NCI-H2227 (cell line): ENCODE measurements around the gene ITIH5.

Experiments used
- DNase-seq: peaks from one replicate; lab custom pipeline; 2025; ENCODE audit not compliant: unreplicated experiment; lab: John Stamatoyannopoulos, UW

ITIH5 gene

DNA sequence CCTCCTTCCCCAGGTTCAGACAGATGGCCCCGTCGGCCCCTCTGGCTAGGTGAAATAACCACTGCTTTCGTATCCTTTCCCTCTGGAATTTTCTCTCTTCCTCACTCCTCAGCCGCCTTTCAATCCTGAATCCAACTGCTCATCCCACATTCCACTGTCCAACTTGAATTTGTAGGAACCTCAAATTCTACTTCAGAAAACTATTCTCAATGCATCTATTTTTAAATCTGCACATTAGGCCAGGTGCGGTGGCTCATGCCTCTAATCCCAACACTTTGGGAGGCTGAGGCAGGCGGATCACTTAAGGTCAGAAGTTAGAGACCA lies 78.9 kb downstream of the ITIH5 start:
- DNase-seq = no peak

DNA sequence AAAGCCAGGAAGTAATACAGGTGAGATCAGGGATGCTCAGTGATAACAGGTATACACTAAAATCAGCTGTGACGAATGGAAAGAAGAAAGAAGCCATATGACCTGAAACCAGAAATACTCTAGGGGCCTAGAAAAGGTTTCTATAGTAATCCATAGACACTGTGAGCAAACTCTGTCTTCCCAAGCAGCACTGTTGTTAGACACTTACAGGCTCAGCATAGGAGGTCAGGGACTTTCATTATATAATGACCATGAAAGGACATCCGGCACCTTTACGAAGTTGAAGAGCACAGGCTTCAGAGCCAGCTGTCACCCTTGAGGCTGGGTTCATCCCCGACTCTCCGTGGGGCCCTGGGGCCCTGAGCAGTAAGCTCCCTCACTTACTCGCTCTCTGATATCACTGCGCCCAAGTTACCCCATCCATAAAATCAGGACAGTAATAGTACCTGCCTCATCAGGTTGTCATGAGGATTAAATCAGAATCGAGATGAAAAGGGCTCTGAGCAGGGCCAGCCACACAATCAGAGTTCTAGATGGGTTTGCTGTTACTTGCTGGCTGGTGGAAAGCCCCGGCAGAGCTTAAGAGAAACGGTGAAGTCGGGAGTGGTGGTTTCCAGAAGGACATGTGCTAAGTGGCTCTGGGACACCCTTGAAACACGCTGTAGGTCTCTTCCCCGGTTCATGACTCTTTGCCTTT lies 79.5 kb downstream of the ITIH5 start:
- DNase-seq = no peak

DNA sequence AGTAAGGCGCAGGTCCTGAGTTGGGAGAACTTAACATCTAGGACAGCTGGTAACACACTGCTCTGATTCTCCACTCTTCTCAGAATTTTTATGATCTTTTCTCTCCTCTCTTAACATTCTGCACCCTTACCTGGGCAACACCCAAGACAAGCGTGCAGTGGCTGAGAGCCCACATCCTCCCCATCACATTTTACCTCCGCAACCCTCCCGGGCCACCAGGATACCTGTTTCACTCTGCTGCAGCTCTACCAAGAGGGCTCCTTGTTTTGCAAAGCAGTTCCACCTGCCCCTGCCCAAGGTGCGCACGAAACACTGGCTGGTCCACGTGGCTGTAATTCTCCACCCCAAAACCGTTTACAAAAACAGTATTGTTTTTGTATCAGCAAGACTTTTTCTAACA lies 81.5 kb downstream of the ITIH5 start:
- DNase-seq = no peak

DNA sequence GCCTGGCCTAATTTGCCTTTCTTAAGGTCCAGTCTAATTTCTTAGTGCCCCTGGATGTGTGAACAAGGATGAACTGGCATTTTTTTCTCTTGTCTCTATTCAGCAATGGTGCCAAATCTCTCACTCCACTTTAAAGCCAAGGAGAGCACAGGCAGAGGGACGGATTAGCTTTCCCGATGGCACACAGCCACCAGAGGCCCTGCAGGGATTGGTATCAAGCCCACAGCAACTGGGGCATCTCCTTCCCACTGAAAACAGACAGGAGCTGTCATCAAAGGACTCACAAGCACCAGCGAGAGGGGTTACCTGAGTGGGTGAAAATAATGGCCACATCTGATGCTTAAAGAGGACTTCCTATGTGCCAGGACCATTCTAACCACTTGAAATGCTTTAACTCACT lies 83.1 kb downstream of the ITIH5 start:
- no peak for DNase-seq

DNA sequence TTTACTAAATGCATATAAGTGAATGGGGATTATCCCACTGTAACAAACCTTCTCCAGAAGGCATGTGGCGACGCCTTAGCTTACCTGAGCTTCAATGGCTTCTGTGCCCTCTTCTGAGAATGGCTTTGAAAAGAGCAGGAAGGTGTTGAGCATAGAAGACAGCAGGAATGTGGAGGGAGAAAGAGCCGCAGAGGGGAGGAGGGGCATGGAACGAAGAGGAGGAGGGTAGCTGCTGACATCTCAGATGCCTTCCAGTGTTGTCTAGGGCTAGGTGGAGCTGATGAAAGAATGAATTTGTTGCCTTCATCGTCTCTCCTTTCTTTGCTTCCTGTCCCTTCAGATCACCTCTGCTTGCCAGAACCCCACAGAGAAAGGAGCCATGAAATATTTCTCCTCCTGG lies 86.2 kb downstream of the ITIH5 start:
- no peak for DNase-seq

DNA sequence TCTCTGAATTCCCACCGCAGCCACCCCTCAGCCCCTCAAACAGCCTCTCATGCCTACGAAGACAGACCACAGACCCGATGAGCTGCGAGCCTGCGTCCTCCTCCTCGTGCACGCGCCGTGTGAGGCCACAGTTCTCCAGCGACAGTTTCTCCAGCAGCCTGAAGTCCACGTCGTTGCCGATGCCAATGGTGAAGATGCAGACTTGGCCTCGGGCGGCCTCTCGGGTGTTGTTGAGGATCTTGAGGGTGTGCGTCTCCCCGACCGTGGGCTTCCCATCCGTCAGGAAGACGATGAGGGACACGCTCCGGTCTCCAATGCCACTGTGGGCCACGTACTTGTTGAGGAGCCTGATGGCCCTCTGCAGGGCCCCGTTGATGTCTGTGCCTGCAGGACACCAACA lies 87.1 kb downstream of the ITIH5 start:
- DNase-seq = no peak

DNA sequence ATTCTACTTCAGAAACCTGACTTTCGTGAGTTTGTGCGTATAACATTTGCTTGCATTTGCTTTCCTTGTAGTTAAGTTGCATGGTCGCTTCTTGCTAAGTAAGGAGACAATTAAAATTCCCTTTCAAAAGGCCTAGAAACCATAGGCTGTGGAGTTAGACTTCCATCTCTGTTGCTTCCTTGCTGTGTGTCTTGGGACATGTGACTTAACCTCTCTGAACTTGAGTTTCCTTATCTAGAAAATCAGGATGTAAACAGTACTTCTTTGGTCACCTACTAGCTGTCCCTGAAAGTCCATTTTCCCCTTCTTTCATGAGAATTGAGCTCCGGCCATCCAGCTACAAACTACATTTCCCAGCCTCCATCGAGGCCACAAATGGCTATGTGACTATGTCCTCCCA lies 89.2 kb downstream of the ITIH5 start:
- DNase-seq = no peak

DNA sequence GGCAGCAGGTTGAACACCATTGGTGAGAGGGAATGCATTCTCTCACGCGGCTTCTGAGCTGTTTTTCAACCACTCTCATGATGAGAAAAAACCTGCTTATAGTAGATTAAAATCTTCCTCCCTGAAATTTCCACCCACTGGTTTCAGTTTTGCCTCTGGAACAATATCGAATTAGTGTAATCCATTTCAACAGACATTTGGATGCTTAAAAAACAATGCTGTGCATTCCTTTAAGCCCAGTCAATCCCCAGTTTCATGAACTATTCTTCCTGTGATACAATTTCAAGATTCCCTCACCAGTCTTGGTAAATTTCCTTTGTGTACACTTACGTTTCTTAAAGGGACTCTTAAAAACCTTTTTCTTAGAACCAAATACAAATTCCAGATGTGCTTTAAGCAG lies 89.6 kb downstream of the ITIH5 start:
- no peak for DNase-seq

DNA sequence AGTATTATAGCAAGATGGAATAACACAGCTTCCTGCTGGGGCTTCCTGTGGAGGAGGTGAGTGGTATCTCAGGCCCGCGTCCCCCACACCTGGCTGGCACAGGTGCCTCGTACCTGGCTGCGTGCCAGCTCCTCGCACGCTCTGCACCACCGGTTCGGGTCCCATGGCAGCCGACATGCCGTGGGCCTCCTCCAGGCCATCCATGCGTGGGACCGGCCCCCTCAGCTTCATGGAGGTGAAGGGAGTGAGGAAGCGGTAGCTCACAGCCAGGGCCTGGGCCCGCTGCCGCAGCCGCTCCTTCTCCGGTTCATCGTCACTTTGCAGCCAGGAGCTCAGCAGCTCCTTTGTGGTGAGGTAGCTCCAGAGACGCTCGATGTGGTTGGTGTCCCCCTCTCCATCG lies 90.4 kb downstream of the ITIH5 start:
- DNase-seq = no peak

DNA sequence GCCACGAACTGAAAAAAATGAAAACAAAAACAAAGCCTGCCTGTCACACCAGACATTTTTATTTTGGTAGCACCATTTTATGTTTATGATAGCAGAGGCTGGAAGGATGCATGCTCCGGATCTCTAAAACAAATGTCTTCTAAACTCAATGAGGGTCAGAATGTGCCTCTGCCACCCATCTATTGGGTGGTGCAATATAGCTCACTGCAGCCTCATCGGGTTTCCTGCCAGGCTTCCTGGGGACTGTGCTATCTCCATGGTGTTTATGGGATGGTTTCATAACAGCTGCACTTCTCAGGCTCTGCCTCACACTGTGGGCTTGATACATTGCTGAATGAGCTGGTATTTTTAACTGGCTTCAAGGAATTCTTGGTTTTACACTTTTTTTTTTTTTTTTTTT lies 94.4 kb downstream of the ITIH5 start:
- DNase-seq = no peak

DNA sequence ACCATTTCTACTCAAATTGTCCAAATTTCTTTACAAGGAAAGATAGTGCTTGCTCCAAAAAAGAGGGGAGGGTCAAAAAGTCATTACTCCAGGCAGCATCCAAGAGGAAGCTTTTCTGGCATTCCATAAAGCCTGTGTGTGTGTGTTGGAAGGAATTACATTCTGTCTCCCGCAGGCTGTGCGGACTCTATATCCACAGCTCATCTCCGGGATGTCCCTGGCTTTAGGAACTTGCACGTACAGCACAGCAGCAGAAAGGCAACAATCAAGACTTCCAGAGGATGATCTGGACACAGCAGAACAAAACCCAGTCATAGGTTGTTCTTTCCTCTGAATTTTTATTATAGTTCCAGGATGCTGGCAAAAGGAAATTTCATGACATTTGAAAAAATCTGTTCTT lies 94.8 kb downstream of the ITIH5 start:
- DNase-seq = no peak

DNA sequence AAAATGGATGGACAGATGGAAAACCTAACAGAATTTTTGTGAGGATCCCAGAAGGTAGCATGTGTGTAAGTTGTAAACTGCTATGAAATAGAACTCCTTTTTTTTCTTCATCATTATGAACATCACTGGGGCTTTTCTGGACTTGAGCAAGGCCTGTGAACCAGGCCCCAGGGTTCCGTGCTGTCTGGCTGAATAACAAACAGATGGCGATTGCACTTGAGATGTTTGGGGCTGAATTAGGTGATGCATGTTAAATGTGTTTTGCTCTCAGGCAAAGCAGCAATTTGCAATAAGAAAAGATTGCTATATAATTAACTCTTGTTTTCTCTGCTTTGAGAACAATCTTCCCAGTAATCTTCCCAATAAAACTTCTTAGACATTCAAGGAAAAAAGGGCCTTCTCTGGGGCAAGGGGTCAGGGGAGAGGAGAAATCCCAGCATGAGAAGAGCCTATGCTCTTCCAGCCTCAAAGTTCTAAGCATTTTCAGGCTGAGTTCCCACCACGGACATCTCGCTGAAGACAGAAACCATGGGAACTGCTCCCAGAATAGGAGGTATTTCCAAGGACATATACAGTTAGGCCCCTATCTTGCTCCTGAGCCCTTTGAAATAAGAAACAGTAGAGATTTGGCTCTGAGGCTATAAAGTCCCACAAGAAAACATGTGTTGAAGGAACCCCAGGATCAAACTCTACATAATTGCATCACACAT lies 98.7 kb downstream of the ITIH5 start:
- DNase-seq = no peak

DNA sequence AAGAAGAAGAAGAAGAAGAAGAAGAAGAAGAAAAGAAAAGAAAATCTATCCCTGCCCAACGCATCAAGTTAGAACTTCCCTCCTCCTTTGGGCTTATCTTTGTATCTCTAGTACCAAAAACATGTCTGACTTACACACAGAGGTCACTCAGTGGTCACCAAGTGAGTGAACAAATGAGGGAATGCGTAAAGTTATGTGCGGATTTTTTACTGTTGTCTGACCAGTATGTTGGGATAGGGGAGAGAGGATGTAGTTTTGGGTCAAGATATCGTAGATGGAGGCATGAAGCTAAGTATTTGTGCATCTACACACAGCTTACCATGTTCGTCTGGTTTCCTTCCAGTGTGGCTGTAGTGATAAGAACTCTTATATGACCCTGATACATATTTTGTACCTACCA lies 99.9 kb downstream of the ITIH5 start:
- DNase-seq = no peak

DNA sequence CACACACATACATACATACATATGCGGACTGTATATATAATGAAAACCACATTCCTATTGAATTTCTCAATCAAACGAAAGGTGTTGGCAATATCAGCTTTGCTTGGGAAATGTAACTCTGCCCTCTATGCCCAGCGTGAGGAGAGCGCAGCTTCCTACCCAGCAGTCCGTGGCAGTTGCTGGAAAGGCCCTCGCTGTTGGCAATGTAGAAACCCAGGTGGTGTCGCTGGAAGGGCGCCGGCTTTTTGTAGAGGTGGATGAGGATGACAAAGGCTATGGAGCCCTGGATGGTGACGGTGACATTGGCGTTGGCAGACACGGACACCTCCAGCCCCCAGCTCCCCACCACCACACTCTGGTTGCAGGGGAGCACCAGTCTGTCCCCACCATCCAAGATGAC lies 100.9 kb downstream of the ITIH5 start:
- DNase-seq = no peak

DNA sequence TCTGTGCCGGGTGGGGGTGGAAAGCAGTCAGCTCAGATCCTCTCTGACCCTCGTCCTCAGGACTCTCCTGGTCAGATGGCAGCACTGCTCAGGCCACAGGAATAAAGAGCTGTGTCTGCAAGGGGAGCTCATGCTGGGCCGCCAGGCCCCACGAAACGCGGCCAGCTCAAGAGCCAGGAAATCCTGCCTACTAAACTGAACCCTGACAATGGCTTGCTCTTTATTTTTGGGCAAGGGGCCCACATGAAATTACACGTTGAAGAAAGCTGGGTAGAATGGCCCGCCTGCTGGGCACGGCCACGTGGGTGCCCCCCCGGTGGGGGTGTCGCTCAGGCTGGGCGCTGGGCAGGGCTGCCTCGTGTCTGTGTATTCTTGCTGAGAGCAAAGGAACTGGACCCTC lies 103.0 kb downstream of the ITIH5 start:
- DNase-seq = no peak

DNA sequence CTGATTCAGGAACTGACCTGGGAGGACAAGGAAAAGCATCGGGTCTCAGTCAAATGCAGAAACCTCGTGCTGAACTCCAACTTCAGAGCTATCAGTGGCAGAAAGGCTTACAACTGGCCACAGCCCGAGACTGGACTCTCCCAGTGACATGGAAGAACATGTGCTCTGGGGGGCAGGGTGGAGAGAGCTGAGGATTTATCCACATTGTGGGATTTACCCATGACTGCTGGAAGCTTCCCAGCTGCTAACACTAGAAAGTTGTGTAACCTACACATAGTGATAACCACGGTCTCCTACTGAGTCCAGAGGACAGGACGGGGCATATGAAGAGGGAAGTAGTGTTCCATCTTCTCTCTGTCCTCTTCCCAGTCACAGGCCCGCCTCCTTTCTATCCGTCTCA lies 103.4 kb downstream of the ITIH5 start:
- DNase-seq = no peak

DNA sequence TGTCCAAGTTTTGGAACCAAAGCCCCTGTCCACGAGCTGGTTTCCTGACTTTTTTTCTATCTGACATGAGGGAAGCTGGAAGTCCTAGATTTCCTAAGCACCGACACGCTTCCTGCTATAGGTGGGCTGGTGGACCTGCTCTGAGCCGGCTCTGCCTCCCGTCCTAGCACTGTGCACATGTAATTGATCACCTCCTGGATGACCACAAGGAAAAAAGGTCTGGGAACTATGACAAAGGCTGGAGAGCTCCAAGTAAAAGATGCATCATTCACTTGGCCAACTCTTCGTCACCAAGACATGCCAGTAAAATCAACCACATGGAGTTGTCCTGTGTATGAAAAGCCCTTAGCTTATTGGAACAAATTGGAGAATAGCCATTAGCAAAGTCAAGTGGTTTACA lies 104.8 kb downstream of the ITIH5 start:
- no peak for DNase-seq

DNA sequence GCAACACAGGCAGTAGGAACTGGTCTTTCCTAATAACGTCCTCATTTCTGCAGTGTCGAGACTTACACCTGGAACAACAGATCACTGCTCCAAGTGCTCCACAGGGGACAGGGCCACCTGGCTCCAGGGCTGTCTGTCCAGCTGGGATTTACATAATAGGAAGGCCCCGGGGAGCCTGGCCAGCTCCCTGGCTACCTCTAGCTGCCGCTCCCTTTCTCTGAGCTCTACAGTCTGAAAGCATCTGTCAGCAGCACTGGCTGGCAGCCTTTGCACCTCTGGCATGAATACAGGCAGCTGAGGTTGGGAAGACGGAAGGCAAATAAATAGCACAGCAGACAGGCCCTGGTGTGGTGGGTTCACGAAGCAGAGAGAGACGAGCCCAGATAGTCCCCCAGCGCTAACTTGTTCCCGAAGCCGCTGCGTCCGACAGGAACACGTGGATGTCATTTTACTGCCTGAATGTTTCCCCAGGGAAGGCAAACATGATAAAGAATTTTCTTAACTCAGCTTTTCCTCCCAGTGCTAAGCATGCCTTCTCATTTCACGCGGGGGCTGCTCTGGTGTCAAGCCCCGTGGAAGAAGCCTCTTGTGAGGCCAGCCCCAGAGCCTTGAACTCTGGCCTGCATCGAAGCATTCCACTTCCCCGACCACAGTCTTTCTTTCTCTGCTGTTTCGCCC lies 105.4 kb downstream of the ITIH5 start:
- no peak for DNase-seq

DNA sequence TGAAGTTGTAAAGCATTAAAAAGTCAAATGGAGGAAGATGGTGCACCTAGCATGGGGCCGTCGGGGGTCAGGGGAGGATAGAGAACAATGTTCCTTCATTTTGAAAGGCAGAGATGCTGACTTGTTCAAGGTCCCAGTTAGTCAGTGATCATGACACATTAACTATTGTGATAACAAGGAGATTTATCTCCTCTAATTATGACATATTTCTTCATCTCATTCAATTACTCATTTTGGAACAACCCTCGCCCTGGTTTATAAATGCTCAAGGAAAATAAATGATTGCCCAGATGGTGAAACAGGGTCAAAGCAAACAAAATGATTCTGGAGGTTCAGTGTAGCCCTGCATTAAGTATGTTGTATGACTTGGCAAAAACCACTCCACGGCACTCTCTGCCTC lies 106.2 kb downstream of the ITIH5 start:
- no peak for DNase-seq

DNA sequence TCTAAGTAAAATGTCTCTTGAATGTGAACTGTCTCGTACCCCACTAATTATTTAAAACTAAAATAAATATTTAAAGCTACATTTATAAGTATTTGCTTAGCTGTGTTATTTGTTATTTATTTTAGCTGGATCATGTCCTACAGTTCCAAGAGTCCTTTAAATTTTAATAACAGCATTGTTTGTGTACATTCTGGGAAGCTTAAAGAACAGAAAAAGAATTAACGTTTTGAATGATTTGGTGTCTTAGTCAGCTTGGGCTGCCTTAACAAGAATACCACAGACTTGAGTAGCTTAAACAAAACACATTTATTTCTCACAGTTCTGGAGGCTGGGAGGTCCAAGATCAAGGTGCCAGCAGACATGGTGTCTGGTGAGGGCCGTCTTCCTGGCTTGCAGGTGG lies 107.4 kb downstream of the ITIH5 start:
- DNase-seq = no peak

DNA sequence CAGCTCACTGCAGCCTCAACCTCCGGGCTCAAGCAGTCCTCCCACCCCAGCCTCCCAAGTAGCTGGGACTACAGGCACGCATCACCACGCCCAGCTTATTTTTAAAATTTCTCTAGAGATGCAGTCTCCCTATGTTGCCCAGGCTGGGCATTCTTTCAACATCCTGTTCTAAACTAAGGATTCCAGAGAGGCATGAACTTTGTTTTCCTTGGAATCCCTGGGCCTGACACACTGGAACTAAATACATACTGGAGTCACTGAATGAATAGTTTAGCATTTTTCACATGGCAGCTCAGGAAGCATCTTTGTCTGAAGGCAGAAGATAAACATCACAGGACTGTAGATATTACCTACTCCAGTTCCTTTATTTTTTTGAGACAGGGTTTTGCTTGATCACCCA lies 108.7 kb downstream of the ITIH5 start:
- DNase-seq = no peak

DNA sequence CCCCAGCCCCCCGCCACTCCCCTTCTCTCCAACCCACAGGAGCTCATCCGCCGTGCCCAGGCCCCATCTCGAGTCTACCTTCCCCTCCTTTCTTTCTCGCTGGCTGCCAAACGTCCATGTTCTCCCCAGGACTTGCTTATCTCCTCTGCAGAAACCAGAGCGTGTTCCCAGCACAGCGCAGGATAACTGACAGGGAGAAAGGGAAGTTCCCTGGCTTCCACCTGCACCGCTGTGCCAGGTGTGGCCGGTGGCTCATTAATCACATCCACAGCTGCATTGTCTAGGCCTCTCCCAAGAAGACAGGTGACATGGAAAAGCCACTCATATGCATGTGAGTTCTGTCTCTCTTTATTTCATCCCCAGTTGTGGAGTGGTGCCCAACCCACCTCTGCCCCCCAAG lies 113.2 kb downstream of the ITIH5 start:
- no peak for DNase-seq
